Measurements from ENCODE around the gene DCTN1.

DNA sequence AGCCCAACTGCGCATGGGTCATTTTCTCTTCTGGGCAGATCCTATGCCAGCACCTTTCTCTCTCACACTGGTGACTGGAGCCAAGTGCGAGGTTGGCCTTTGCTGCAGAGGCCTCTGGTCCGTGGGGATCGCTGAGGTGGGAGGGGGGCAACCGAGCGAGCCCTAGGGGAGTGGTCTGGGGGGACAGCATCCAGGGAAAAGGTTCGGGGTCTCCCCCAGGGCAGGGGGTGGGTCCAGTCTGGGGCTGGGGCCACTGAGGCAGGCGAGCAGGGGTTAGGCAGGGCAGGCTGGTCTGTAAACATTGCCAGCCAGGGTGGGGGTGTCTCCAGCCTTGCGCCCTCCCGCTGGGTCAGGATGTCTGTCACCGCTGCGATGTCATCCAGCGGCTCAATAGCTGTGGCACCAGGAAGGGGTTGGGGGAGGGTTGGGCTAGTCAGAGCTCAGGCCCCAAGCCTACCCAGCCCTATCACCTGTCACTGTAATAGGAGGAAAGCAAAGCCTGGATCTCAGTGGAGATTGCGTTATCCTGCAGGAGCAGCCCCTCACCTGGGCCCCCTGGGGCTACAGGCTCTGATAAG is 46.2 kb upstream of the DCTN1 start:
- no peak for TF ChIP-seq POU2F2 (IDR thresholded peaks at IDR 0.05; ENCODE audit: low read depth, low read length)
- no peak for TF ChIP-seq POLR2AphosphoS5 (IDR thresholded peaks at IDR 0.05; ENCODE audit: low read depth, low read length)
- no peak for TF ChIP-seq POLR2A (IDR thresholded peaks at IDR 0.05; ENCODE audit: low read depth, low read length)
- TF ChIP-seq SPI1 (IDR thresholded peaks at IDR 0.05; ENCODE audit: low read depth, low read length): no peak
- TF ChIP-seq TAF1 (IDR thresholded peaks at IDR 0.05; ENCODE audit: low read depth, low read length): no peak
- TF ChIP-seq PAX5 (IDR thresholded peaks at IDR 0.05; ENCODE audit: insufficient read depth, low read length, severe bottlenecking): no peak
